Activated CD4-positive, alpha-beta T cell treated with anti-CD3 and anti-CD28 coated beads, Interleukin-2, Interleukin-6, amounts not matched to agents 100 ng/mL and 50 ng/mL, durations not matched to agents 16 hours and 8 hours (primary cell): ENCODE measurements around the gene XYLB.

Experiments used
- DNase-seq: peaks from one replicate; pipeline ENCODE4 v3.0.0-alpha.2; 2020

XYLB gene

GRCh38 chr3:38457111-38458003, 110.8 kb downstream of the XYLB start:
- no peak for DNase-seq

GRCh38 chr3:38458796-38459498, 112.4 kb downstream of the XYLB start:
- DNase-seq, result no peak

DNA sequence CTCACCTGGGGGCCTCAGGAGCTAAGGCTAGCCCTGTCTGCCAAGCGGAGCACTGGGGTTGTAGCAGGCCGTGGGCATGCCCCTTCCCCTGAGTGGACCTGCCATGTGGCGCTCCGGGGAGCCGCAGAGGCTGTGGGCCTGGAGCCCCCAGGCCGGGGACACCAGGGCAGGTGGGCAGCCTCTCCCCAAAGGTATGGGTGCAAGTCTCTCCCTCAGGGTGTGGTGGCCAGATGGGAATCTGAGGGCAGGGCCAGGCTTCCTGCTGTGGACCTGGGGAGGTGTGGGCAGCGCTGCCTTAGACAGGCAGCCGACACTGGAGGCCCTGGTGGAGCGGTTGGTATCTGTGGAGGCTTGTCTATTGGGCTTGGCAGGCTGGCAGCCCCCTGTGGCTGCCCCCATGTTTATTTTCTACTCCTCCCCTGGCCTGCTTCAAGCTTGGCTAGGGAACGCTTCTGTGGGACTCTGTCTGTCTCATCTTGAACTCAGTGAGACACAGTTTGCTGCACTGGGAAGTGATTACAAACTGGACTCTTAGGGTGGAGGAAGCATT, 113.0 kb downstream of the XYLB start:
- DNase-seq, result no peak

- no peak for DNase-seq
These were observed 114.0 kb downstream of the XYLB start for GRCh38 chr3:38460377-38461270.
